ENCODE data around the gene MTFP1.
"Not testable (repeated sequence)": the region's sequence is repeated elsewhere in the genome, so short reads cannot be mapped to it uniquely, and the experiment has no call there.

MTFP1 gene

DNA sequence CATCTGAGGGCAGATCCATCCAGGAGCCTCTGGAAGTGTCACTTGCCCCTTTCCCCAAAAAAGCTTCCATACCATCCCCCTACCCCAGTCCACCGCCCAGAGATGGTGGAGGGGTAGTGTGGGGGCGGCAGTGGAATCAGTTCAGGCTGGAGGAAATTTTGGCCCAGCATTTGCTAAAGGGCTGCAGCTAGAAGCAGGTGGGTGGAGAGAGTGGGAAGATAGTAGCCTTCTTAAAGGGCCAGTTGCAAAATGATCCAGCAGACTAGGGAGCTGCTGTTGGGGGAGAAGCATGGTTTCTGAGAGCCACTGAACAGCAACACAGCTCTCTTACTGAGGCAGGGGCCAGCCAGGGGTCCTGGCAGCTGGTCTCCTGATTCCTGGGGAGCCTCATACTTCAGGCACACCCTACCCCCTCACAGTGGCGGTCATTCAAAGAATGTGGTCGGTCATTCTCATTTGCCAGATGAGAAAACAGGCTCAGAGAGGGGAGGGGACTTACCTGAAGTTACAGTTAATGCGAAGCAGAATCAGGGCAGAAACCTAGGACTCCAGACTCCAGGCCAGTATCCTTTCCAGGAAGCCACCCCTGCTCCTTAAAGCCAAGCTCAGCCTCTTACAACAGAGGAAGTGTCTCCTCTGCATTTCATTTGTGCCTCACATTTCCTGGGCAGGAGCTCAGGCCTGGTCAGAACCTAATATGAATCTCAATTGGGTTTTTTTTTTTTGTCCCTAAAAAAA lies 23.4 kb upstream of the MTFP1 start:
- peak; percentile 39 for DNase-seq

DNA sequence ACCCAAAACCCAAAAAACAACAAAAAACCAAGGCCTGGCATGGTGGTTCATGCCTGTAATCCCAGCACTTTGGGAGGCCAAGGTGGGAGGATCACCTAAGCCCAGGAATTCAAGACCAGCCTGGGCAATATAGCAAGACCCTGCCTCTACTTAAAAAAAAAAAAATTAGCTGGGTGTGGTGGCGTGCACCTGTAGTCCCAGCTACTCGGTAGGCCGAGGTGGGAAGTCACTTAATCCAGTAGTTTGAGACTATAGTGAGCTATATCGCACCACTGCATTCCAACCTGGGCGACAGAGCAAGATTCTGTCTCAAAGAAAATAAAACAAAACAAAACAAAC lies 22.8 kb upstream of the MTFP1 start:
- not testable (repeated sequence) for DNase-seq

DNA sequence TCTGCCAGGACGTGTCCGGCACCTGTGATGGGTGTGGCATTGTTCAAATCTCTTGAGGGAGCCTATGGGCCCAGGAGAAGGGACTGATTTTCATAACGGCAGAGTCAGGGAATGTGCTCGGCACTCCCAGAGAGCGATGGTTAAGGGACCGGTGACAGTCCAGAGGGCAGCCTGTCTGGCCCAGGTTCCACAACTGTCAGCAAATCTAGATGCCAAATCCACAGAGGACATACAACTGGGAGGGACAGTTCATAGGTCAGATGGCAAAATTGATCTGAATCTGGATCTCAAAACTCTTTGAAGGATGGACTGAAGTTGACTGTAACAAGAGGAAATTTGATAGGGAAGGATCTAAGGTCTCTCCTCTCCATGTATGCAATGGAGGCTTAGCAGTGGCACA lies 21.3 kb upstream of the MTFP1 start:
- no peak for DNase-seq

DNA sequence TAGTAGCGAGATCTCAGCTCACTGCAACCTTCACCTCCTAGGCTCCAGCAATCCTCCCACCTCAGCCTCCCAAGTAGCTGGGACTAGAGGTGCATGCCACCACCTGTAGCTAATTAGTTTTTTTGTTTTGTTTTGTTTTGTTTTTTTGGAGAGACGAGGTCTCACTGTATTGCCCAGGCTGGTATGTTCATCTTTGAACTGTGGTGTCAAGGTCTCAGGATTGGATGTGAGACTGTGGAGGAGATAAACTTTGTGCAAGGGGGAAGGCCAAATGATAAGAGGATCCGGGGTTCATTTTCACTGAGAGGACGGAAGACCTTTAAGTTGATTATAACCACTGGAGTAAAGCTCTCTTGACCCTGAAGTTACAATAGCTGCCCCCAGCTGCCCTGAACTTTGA lies 19.8 kb upstream of the MTFP1 start:
- no peak for DNase-seq

DNA sequence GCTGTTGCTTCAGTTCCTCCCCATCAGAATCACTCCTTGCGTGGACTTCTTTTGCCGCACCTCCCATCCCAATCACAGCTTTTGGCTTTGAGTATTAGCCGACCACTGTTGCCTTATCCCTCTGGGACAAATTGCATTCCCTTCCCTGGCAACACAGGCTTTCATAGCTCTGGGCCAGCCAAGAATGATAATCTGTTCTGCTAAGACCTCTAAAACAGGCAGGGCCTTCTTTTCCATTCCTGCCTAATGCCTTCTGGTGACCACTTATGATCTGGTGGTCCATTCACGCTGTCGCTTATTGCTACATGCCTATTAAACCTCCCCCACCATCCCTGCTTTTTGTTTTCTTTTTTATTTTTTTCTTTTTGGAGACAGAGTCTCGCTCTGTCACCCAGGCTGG lies 19.2 kb upstream of the MTFP1 start:
- DNase-seq: no peak

DNA sequence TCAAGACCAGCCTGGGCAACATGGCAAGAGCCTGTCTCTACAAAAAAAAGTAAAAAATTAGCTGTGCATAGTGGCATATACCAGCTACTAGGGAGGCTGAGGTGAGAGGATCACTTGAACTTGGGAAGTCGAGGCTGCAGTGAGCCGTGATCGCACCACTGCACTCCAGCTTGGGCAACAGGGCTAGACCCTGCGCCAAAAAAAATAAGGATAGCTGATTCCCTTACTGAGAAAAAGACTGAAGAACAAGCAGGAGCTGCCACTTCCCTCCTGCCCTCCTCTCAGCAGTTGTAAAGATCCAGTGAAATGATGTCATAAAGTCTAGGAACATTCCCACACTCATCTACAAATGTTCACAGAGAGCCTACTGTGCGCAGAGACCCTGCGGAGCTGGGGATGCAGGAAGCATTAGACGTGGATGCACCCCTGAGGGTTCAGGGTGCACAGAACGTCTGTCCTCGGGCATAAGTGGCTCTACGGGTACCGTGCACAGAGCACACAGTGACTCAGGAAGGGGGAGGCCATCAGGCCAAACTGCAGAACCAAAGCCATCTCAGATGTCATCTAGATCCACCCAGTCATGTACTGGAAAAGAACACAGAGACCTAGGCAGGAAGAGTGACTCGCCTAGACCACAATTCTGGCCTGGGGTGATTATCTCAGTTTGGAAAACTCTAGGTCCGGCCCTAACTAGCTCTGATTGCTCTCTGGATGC lies 17.0 kb upstream of the MTFP1 start:
- peak; percentile 74 for DNase-seq

DNA sequence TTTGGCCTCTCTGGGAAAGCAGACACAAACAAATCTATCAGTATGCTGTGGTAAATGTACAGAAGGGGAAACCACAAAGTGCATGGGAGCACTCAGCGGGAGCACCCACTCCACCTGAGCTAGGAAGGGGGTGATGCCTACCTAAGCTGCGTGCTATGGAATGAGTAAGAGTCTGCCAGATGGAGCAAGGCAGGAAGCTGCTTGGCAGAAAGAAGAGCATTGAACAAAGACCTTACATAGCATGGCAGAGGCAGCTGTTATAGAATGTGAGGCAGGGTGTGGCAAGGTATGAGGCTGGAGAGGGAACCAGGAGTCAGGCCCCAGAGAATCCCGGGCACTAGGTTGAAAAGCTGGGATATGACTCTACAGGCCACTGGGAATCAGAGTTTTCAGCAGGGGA lies 13.8 kb upstream of the MTFP1 start:
- no peak for DNase-seq

DNA sequence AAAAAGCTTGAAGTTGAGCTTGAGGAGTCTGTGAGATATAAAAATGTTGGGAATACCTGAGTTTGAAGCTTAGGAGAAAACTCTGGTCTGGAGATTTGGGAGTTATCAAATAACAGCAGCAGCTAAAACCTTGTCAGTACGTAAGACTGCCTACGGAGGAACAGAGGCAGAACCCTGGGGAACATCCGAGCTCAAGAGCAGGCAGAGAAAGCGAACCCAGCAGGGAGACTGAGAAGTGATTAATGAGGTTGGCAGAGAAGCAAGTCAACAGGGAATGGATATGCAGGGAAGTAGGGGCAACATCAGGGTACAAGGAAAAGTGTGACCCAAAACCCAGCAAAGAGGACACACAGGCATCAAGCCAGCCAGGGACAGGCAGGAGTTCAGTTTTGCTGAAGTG lies 12.6 kb upstream of the MTFP1 start:
- no peak for DNase-seq

DNA sequence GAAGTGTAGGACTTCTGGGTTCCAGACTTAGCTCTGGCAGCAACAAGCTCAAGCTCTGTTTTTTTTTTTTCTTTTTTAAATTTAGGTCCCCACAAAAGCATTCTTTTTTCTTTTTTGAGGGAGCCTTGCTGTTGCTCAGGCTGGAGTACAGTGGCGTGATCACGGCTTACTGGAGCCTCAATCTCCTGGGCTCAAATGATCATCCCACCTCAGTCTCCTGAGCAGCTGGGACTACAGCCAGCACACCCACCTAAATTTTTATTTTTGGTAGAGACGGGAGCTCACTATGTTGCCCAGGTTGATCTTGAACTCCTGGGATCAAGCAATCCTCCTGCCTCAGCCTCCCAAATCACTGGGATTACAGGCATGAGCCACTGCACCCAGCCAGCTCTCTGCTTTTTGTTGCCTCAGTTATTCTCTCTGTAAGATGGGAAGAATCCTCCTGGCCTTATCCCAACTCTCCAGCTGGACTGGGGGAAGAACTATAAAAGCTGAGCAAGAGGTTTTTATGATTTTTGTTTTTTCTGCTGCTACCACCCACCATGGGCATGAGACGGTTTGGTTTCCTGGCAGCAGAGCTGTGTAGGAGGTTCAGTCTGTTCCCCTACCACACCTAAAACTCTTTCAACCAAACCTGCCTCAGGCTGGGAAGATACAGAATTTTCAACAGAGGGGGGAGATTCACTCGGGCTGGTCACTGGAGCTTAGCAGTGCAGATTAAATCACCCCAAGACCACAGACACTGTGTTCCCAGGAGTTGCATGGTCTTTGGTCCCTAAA lies 11.6 kb upstream of the MTFP1 start:
- DNase-seq: no peak

DNA sequence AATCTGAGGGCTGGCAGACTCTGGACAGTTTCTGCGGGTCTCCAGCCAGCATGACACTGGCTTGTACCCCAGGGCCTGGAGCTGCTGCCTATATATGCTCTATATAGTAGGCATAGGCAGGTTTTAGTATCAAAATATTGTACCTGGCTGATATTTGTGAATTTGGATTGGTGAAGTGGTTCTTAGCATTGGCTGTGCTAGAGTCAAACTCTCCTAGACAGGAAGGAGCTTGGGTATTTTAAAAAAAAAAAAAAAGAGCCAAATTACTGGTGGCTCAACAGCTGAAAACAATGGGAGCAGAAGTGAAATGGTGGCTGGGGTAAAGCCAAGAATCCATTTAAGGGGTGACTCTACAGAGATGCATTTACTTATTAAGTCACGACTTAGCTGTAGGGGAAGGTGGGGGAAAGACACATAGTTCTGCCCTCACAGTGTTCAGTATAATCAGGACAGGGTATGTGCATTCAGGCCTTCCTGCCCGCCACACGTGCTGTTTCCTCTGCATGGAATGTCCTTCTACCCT lies 11.0 kb upstream of the MTFP1 start:
- DNase-seq: no peak

DNA sequence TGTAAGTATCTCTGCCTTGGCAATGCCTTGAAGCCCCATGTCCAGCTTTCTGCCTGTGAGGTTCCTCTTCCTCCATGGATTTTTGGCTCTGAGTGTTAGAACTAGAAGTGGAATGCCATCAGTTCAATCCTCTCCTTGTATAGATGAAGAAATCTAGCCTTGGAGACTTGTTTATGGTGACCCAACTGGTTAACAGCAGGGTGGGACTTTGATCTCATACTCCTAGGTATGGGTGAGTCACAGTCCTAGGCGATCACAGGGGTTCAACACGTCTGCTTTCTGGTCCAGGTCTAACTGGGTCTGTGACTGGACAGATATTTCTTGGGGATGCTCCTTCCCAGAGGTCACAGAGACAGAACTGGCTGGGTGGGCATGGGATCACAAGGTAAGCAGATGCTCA lies 9.2 kb upstream of the MTFP1 start:
- DNase-seq: no peak

DNA sequence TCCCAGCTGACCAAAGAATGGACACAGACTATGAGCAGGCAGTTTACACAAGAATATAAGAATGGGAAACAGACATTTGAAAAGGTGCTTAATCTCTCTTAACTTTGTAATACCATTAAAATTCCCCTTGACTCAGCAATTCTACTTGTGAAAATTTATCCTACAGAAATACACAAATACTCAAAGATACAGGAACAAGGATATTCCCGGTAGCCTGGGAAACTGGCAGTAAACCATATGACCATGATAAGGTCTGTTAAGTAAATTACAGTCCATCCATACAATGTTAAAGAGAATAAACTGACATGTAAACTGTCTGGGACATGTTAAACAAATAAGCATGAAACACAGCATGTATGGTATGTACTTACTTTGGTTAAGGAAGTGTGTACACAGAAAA lies 8.7 kb upstream of the MTFP1 start:
- DNase-seq: no peak

DNA sequence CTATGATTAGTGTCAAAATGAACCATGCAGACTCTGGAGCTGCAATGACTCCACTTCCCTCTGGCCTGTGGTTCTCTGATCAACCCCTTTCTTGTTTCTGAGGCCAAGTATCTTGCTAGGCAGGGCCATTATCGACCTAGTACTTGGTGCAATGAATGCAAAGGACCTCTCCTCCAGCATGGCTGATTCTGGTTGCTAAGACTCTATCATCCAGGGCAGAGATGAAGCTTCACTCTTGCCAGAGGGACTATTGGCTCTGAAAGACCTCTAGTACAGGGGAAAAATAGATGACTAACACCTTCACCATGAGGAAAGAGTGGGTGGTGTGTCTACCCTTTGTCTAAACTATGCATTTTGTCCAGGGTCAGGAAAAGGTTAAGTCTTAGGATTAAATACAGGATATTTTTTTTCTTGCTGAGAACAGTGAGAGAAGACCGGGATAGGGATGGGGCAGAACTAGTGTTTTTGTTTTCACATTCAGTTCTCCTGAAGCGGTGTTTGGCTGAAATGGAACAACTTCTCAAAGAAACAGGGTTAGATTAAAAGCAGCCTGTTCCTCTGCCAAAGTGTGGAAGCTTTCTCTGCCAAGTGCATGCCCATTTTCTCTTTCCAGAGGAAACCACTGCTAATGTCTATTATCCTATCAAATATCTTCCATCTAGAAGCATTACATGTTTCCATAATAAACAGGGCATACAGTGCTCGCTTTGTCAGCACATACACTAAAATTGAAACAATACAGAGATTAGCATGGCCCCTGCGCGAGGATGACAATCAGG lies 5.0 kb upstream of the MTFP1 start:
- DNase-seq: no peak

DNA sequence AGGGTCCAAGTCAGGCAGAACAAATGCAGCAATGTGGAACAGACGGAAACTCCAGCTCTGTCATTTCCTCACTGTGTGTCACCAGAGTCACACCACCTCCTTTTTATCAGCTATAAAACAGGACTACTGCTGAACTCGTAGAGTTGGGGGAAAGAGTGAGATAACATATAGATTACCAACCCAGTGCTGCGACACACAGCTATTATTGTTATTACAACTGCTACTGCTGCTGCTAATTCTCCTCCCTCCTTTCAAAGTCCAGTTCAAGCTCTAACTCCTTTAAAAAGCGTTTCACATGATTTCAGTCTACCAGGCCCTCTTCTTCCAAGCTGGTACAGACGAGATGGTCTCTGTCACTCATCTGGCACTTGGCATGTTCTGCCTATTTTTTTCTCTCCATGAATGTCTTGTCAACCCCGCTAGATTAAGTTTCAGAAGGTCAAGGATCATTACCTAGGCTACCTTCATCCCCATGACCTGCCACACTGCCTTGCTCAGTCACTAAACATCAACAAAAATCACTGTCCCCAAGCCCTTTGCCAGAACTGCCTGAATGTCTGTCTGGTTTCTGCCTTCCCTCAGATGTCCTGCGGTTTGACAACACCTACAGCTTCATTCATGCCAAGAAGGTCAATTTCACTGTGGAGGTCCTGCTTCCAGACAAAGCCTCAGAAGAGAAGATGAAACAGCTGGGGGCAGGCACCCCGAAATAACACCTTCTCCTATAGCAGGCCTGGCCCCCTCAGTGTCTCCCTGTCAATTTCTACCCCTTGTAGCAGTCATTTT lies 3.7 kb upstream of the MTFP1 start:
- DNase-seq: peak; percentile 90

DNA sequence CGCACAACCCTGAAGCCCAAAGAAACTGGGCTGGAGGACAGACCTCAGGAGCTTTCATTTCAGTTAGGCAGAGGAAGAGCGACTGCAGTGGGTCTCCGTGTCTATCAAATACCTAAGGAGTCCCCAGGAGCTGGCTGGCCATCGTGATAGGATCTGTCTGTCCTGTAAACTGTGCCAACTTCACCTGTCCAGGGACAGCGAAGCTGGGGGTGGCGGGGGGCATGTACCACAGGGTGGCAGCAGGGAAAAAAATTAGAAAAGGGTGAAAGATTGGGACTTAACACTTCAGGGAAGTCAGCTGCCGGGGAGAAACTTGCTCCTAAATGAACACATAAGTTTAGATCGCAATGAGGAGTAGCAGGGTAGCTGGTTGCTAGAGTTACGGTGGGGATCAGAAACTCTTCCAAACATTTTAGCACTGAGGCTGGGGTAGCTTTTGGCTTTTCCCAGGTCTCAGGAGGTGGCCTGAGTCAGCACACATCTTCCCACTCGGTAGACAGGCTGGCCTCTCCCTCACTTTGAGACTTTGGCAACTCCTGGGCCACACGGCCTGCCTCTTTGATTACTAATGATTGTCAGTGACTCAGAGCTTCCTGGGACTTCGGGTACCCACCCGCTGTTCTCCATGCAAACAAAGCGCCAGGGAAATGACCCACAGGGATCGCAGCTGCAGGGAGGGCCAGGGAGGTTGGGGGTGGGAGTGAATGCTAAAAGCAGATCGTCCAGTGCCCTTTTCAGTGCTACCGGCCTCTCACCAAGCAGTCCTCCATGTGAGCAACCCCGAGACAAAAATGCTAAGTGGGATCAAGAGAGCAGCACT lies 2.9 kb upstream of the MTFP1 start:
- DNase-seq: peak; percentile 56

DNA sequence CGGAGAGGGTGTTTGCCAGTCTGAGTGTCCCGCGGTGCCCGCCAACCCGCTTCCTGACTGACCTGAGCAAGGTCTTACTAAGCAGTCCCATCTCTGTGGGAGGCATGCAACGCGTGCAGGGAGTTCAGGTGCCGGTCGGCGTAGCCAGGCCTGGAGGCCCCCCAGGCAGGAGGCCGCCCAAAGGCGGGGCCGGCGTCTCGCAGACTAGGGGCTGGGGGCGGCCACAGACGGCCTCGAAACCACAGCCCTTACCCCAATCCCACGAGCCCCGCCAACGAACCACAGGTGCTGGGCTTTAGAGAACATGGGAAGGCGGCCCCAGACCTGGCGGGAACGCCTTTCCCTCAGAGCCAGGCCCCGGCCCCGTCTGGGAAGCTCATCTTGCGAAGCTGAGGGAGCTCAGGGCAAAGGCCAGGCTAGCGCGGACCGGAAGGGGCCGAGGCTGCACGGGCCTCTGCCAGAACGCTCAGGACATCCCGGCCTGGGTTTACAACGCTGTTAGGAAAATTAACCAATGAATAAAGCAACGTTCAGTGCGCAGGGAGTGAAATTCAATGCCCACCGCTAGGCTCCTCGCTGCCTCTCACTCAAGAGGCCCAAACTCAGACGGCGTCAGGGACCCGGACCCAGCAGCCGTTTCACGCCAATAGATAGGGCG lies 2.1 kb upstream of the MTFP1 start:
- DNase-seq: peak; percentile 59

DNA sequence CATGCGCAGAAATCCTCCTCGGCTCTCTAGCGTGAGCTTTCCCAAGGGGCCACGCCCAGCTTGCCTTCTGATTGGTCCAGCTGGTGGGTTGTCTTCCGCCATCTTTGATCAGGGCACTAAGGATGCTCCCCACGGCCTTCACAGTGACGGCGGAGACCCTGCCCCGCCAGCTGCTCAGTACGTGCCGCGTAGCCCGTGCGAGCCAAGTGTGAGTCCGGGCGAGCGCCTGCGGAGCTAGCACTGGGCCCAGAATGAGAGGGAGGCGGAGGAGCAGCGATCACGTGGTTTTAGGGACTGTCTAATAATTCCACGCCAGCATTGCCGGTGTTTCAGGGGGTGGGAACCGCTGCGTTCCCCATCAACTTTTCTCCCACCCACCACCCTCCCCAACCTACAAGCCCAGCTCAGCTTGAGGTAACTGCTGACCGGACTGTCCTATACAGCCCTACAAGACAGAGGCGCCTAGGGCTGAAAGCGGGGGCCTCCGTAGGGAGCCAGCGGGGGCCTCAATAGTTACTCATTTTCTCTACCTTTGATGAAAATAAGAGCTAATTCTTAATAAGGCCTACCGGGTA lies 1.5 kb upstream of the MTFP1 start:
- peak; percentile 99 for DNase-seq

DNA sequence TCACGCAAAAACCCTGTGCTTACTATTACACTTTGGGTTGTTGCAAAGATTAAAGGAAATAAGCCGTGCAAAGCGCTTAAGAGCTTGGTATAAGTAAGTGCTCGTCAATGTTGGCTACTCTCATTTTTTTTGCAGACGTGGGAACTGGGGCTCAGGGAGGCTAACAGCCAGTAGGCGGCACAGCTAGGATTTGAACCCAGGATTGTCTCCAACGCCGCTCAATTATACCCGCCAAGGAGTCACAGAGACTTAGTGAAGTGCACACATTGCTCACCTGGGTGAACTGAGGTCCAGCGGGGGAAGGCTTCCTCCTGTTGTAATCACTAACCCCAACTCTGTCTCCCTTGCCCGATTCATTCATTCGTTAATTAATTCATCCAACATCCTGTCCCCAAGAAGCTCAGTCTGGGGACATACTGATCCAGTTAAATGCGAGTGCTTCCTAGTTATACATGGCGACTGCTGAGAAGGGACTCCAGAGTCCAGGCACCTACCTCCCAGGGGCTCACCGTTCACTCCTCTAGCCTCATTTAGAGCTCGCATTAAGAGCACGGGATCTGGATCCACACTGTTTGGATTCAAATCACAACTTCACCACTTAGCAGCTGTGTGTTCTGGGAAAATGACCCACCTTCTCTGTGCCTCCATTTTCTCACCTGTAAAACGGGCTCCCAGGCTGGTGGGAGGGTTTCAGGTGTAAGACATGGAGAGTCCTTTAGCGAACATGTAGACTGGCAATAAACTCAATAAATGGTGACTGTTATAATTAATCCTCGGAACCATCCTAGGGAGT lies 838 bp upstream of the MTFP1 start:
- no peak for DNase-seq

DNA sequence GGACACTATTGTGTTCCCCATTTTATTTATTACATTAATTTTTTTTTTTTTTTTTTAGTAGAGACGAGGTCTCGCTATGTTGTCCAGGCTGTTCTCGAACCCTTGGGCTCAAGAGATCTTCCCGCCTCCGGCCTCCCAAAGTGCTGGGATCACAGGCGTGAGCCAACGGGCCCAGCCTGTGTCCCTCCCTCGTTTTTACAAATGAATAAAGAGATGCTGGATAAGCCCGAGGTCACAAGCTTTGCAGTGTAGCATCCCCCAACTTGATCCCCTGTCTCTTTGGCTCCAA lies 297 bp upstream of the MTFP1 start:
- no peak for DNase-seq
